Measurements from ENCODE around the gene WDR90.

The WDR90 gene

DNA sequence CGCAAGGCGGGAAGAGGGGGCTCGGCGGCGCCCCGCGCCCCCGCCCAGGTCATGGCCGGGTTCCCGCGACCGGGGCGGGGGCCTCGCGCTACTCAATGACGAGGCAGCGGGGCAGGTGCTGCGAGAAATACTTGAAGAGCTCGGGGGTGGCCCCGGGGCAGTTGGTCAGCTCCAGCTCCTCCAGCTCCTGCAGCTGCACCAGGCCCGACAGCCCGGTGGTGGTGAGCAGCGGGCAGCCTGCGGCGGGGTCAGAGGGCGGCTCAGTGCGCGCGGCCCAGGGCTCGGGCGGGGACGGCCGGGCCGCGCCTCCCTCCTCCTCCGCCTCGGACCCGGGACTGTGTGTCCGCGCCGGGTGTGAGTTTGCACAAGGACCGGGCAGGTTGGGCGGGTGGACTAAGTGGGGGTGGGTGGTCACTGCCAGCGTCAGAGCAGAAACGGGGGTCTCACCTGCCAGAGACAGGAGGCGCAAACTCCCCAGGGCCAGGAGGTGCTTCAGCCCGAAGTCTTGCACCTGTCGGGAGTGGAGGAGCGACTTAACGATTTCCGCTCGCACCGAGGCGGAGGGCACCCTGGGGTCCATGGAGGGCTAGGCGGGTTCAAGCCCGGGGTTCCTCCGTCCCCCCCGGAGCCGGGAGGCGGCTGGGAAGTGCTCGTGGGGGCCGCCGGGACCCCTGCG lies 45.2 kb downstream of the WDR90 start:
- Histone ChIP-seq H3K9me2 (ENCODE audit: low read depth, low read length) (no peaks in the 10 kb centered on the region), H3K4me1 (ENCODE audit: insufficient read depth, low read length, severe bottlenecking) (peaks cover 31% of the 10 kb centered on the region), H3K9ac (ENCODE audit: low read length) (peak overlapping the region; percentile 67), H3K9me3 (ENCODE audit: low read length) (no peaks in the 10 kb centered on the region), H3K27me3 (ENCODE audit: insufficient read depth, low read length) (no peaks in the 10 kb centered on the region; the same call in 1 of the 2 replicates), H4K20me1 (ENCODE audit: insufficient read depth, low read length) (no peaks in the 10 kb centered on the region), H2AFZ (ENCODE audit: low read length) (no peak overlapping the region), H3K36me3 (ENCODE audit: insufficient read depth, low read length) (no peaks in the 10 kb centered on the region), H3F3A (ENCODE audit: insufficient read depth, low read length) (no peaks in the 10 kb centered on the region), H3K27ac (ENCODE audit: low read depth, low read length, poor library complexity, severe bottlenecking) (no peak overlapping the region), H3K79me2 (ENCODE audit: insufficient read depth, low read length) (no peaks in the 10 kb centered on the region), H3K4me3 (ENCODE audit: low read depth, low read length, poor library complexity, severe bottlenecking) (peak overlapping the region; percentile 70), H3K4me2 (ENCODE audit: low read length) (peak overlapping the region; percentile 94)
- TF ChIP-seq EZH2 (IDR thresholded peaks at IDR 0.05; ENCODE audit: borderline replicate concordance, low read length), result no peak
- TF ChIP-seq, protein P1, sequence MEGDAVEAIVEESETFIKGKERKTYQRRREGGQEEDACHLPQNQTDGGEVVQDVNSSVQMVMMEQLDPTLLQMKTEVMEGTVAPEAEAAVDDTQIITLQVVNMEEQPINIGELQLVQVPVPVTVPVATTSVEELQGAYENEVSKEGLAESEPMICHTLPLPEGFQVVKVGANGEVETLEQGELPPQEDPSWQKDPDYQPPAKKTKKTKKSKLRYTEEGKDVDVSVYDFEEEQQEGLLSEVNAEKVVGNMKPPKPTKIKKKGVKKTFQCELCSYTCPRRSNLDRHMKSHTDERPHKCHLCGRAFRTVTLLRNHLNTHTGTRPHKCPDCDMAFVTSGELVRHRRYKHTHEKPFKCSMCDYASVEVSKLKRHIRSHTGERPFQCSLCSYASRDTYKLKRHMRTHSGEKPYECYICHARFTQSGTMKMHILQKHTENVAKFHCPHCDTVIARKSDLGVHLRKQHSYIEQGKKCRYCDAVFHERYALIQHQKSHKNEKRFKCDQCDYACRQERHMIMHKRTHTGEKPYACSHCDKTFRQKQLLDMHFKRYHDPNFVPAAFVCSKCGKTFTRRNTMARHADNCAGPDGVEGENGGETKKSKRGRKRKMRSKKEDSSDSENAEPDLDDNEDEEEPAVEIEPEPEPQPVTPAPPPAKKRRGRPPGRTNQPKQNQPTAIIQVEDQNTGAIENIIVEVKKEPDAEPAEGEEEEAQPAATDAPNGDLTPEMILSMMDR (IDR thresholded peaks at IDR 0.05; ENCODE audit: low read length), result no peak

DNA sequence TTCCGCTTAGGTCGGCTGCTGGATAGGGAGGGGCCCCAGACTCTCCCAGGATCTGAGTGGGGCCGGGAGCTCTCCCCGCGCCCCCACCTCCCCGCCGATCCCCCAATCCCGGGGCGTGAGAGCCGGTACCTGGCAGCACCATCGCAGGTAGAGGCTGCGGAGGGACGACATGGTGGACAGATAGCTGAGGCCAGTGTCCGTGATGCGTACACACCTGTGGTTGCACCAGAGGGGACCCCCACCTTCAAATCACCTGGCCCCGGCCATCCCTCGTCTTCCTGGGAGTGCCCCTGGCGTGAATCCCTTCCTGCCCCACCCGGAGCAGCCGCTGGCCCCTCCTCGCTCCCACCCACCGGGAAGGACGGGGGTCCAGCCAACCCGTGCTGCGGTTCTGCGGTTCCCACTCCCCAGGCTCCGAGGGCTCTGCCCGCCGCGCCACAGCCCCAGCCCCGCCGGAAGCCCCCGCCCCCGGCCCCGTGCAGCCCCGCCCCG lies 45.7 kb downstream of the WDR90 start:
- no peak overlapping the region for H3K27ac ChIP-seq (ENCODE audit: low read depth, low read length, poor library complexity, severe bottlenecking)
- H3K9ac ChIP-seq (ENCODE audit: low read length), result peak overlapping the region; percentile 67
- H3K27me3 ChIP-seq (ENCODE audit: insufficient read depth, low read length), result no peaks in the 10 kb centered on the region; the same call in 1 of the 2 replicates
- no peaks in the 10 kb centered on the region for H3K9me3 ChIP-seq (ENCODE audit: low read length)
- H3K4me1 ChIP-seq (ENCODE audit: insufficient read depth, low read length, severe bottlenecking), result peaks cover 26% of the 10 kb centered on the region
- peak overlapping the region; percentile 94 for H3K4me2 ChIP-seq (ENCODE audit: low read length)
- no peaks in the 10 kb centered on the region for H3K9me2 ChIP-seq (ENCODE audit: low read depth, low read length)
- peak overlapping the region; percentile 70 for H3K4me3 ChIP-seq (ENCODE audit: low read depth, low read length, poor library complexity, severe bottlenecking)
- no peaks in the 10 kb centered on the region for H3K36me3 ChIP-seq (ENCODE audit: insufficient read depth, low read length)
- no peak overlapping the region for H2AFZ ChIP-seq (ENCODE audit: low read length)
- H3K79me2 ChIP-seq (ENCODE audit: insufficient read depth, low read length), result no peaks in the 10 kb centered on the region
- TF ChIP-seq, protein P1 (IDR thresholded peaks at IDR 0.05; ENCODE audit: low read length), result no peak
- TF ChIP-seq EZH2 (IDR thresholded peaks at IDR 0.05; ENCODE audit: borderline replicate concordance, low read length), result no peak
- no peaks in the 10 kb centered on the region for H3F3A ChIP-seq (ENCODE audit: insufficient read depth, low read length)
- H4K20me1 ChIP-seq (ENCODE audit: insufficient read depth, low read length), result no peaks in the 10 kb centered on the region

DNA sequence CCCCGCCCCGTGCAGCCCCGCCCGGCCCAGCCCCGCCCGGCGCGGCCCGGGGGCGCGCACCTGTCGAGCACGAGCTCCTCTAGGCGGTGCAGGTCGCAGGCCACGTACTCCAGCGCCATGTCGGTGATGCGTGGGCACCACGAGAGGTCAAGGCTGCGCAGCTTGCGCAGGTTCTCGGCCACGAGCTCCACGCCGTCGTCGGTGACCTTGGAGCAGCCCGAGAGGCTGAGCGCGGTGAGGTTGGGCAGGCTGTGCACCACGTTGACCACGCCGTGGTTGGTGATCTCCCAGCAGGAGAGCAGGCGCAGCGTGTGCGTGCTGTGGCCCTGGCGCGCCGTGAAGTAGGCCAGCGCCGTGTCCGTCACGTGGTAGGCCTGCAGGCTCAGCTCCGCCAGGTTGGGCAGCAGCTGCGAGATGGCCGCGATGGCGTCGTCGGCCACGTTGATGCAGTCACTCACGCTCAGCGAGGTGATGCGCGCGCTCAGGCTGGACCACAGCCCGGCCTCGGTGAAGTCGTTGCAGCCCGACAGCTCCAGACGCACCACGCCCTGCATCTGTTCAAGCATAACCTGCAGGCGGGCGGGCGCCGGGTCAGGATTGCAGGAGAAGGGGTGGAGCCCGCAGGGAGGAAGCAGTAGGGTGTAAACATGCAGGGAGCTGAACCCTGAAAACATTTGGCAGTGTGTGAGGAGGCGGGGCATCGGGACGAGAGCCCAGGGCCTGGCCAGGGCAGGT lies 46.4 kb downstream of the WDR90 start:
- H3K36me3 ChIP-seq (ENCODE audit: insufficient read depth, low read length), result no peaks in the 10 kb centered on the region
- peak overlapping the region; percentile 67; the same call in 1 of the 2 replicates for H3K9ac ChIP-seq (ENCODE audit: low read length)
- no peaks in the 10 kb centered on the region; the same call in 1 of the 2 replicates for H3K27me3 ChIP-seq (ENCODE audit: insufficient read depth, low read length)
- no peaks in the 10 kb centered on the region for H4K20me1 ChIP-seq (ENCODE audit: insufficient read depth, low read length)
- no peak overlapping the region for H3K27ac ChIP-seq (ENCODE audit: low read depth, low read length, poor library complexity, severe bottlenecking)
- TF ChIP-seq, protein P1 (IDR thresholded peaks at IDR 0.05; ENCODE audit: low read length), result no peak
- no peak for TF ChIP-seq EZH2 (IDR thresholded peaks at IDR 0.05; ENCODE audit: borderline replicate concordance, low read length)
- no peak overlapping the region for H2AFZ ChIP-seq (ENCODE audit: low read length)
- H3K9me2 ChIP-seq (ENCODE audit: low read depth, low read length), result no peaks in the 10 kb centered on the region
- no peaks in the 10 kb centered on the region for H3F3A ChIP-seq (ENCODE audit: insufficient read depth, low read length)
- H3K9me3 ChIP-seq (ENCODE audit: low read length), result no peaks in the 10 kb centered on the region
- H3K4me2 ChIP-seq (ENCODE audit: low read length), result peak overlapping the region; percentile 86
- no peaks in the 10 kb centered on the region for H3K79me2 ChIP-seq (ENCODE audit: insufficient read depth, low read length)
- H3K4me3 ChIP-seq (ENCODE audit: low read depth, low read length, poor library complexity, severe bottlenecking), result peak overlapping the region; percentile 70
- H3K4me1 ChIP-seq (ENCODE audit: insufficient read depth, low read length, severe bottlenecking), result peaks cover 23% of the 10 kb centered on the region
